NCI-H82 treated with DMSO at 0.1 percent for 48 hours (cell line): Measurements from ENCODE around the gene TSKU.
"Not testable (repeated sequence)": the region's sequence is repeated elsewhere in the genome, so short reads cannot be mapped to it uniquely, and the experiment has no call there.

ENCODE experiments used
- DNase-seq: peaks from one replicate; lab custom pipeline; 2025; ENCODE audit not compliant: unreplicated experiment; lab: John Stamatoyannopoulos, UW

Gene TSKU

DNA sequence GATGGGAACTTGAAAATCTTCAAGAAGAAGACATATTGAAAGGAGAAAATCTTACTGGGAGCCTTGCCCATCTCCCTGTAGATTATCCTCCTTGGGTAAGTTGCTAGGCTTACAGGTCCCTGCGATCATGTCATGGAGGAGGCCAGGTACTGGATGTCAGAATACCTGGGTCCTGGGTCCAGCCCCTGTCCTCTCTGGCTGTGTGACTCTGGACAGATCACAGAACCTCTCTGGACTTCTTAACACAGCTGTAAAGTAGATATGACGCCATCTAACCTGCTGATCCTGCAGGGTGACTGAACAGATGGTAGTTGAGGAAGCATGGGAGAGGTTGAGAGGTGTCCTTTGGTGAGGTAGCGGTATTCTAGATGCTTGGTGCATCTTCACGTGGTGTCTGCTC is 4.1 kb downstream of the TSKU start:
- DNase-seq = no peak

DNA sequence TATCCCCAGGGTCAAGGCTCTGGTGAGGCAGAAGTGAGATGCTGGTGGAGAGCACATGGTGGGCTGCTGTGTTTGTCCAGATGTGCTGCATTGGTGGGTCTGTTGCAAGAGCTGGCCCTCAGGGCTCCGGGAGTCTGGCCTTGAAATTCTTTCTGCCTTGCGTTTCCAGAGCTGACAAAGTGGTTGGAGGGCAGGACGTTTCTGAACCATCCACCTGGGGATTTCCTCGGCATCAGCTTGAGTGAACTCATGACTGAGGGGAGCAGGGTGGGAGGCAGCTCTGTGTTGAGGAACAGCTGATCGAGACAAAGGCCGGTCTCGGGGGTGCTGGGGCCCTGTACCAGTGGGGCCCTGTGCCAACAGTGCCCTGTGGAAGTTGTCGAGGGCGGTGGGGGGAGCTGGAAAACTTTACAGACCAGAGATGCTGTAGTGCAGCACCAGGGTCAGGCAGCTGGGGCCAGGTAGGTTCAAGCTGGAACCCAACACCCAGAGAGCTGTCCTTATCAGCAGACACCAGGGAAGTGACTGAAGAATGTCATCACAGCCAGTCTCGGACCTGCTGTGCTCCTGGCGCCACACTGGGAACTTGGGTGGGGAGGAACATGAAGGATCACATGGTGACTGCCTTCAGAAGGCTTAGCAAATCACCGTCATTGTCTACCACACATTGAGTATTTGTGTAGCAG is 4.9 kb downstream of the TSKU start:
- no peak for DNase-seq

DNA sequence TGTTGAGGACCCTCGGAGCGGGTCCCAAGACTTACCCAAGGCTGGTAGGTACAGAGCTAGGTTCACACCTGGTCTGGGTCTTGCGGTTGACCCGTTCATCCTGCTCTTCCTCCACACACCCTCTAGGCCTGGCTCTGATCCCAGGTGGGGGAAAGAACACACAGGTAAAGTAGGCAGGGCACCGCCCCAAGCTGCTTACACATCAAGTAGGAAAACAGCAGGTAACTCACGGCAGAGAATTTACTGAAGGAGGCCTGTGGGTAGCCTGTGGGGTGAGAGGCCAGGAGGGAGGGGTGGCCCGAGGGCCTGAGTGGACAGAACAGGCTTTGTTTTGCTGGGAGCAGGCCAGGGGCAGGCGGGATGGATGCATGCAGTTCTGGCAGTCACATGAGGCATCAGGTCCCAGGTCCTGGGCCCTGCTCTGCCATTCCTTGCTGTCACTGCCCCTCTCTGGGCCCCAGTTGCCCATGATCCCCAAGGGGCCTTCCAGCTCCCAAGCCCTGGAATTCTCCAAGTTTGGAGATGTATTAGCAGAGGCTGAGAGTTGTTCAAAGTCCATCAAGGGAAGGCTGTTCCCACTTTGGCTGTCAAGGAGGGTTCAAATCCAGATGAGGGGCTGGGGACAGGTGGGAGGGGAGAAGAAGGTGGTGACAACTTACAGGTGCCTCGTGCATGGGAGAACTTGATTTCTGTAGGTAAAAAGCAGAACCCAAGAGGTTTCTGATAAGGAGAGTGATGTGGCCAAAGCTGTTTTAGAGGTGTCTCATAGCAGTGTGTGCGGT is 5.7 kb downstream of the TSKU start:
- DNase-seq = no peak

GRCh38 chr11:76789443-76789719 is 6.2 kb downstream of the TSKU start:
- DNase-seq = no peak

DNA sequence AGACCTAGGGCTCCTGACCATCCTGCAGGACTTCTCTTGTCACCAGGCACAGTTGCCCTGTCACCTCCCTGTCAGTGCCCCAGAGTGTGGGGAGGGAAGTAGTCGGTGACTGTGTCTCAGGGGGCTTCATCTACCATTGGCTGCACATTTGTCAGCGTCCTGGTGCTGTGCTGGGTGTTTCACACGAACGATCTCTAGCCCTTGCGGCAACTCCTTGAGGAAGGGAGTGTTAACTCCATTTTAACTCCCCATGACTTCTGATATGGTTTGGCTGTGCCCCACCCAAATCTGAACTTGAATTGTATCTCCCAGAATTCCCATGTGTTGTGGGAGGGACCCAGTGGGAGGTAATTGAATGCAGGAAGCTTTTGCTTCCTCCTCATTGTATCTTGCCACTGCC is 7.1 kb downstream of the TSKU start:
- no peak for DNase-seq

DNA sequence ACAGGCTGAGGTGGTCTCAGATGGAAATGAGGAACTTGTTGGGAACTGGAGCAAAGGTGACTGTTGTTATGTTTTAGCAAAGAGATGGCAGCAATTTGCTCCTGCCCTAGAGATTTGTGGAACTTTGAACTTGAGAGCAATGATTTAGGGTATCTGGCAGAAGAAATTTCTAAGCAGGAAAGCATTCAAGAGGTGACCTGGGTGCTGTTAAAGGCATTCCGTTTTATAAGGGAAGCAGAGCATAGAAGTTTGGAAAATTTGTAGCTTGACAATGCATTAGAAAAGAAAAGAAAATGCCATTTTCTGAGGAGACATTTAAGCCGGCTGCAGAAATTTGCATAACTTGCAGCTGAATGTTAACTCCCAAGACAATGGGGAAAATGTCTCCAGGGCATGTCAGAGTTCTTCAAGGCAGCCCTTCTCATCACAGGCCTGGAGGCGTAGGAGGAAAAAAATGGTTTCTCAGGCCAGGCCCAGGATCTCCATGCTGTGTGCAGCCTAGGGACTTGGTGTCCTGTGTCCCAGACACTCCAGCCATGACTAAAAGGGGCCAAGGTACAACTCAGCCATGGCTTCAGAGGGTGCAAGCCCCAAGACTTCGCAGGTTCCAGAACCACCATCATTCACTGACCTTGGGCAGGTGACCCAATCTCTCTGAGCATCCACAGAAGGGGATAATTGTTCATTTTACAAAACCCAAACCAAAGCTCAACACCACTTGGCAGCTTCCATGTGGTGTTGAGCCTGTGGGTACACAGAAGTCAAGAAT is 8.0 kb downstream of the TSKU start:
- not testable (repeated sequence) for DNase-seq

DNA sequence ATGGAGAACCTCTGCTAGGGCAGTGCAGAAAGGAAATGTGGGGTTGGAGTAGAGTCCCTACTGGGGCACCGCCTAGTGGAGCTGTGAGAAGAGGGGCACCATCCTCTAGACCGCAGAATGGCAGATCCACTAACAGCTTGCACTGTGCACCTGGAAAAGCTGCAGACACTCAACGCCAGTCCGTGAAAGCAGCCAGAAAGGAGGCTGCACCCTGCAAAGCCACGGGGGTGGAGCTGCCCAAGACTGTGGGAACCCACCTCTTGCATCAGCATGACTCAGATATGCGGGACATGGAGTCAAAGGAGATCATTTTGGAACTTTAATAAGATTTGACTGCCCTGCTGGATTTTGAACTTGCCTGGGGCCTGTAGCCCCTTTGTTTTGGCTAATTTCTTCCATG is 8.7 kb downstream of the TSKU start:
- DNase-seq = no peak

GRCh38 chr11:76792505-76793264 is 9.5 kb downstream of the TSKU start:
- DNase-seq = no peak

GRCh38 chr11:76793391-76794291 is 10.5 kb downstream of the TSKU start:
- peak; percentile 61 for DNase-seq

DNA sequence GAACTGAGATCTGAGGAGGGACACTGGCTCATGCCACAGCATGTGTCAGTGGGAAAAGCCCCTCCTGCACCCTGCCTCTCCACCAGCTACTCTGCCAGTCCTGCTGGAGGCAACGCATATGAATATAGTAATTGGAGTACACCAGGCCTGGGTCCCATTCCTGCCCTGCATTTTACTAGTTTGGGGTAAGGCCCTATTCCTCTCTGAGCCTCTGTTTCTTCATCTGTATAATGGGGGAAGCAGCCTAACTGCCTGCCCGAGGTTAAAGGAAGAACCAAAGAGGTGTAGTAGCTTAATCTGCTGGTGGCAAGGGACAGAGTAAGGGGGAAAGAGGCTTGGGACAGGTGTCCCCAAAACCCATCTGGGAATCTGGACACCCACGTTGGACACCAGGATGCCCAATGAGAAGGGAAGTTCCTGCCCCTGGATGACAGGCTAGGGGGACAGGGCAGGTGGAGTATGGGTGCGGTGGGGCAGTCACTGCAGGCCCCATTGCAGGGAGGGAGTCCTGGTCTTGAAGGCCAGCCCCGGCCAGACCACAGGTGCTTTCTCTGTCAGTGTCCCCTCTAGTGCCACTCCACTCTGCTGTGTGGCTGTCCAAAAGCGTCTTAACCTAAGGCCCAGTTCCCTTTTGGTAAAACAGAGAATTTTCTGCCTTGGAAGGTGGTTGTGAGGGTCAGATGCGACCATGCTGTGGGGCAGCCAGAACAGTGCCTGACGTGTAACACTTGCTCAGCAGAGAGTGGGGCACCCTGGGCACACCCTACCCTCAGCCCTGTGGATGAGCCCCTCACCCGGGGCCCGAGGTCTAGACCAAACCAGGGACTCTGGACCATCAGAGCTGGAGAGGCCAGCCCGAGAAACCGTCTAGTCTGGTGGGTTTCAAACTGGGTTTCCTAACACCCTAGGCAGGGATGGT is 11.5 kb downstream of the TSKU start:
- DNase-seq = no peak

DNA sequence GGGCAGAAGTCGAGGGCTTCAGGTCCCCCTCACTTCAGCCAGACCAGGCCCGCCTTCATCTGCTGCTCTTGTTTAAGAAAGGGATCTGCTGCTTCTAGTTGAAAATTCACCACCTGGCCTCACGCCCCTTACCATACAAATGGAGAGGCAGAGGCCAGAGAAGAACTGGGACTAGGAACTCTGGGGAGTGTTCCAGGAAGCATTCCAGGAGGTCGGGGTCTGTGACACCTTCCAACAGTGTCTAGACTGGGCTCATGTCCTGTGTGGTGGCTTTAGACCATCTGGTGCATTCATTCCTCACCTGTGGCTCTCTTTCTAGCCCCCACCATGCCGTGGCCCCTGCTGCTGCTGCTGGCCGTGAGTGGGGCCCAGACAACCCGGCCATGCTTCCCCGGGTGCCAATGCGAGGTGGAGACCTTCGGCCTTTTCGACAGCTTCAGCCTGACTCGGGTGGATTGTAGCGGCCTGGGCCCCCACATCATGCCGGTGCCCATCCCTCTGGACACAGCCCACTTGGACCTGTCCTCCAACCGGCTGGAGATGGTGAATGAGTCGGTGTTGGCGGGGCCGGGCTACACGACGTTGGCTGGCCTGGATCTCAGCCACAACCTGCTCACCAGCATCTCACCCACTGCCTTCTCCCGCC is 12.3 kb downstream of the TSKU start:
- no peak for DNase-seq

GRCh38 chr11:76795936-76796441 is 12.8 kb downstream of the TSKU start:
- DNase-seq = no peak

GRCh38 chr11:76796511-76797198 is 13.5 kb downstream of the TSKU start:
- DNase-seq = no peak

GRCh38 chr11:76797341-76798201 is 14.4 kb downstream of the TSKU start:
- no peak for DNase-seq

GRCh38 chr11:76798202-76798581 is 15.0 kb downstream of the TSKU start:
- no peak for DNase-seq

DNA sequence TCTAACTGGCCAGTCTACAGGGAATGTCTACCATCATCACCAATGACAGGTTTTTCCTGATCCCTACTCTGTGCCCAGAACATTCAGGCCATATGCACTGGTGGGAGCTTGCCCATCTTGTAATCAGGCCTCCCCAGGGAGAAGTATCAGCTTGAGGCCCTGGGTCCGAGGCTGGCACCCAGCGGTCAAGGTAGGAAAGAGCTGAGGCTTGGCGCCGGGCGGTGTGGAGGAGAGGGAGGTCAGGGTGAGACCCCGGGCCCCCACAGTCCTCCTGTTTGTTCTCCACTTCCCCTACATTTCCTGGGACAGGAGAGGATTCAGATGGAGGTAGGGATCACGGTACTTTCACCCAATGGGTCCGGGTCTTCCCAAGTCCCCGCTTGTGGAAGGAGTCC is 15.5 kb downstream of the TSKU start:
- no peak for DNase-seq
